Lung microvascular endothelial cell (primary cell): Measurements from ENCODE around the gene ALDH3A2. TPM values are rescaled to one million over a fixed set of nuclear protein-coding genes. Genes with fewer than 3 reads are reported as not detected.

Experiments
- DNase-seq, 2 donors: peaks; one replicate each; pipeline versions ENCODE4 v3.0.0 to v3.0.0-alpha.2; 2010; ENCODE audit warnings: low read depth in 2 of 2
- total RNA-seq: library from RNA; depleted of rRNA; stranded (reverse); fragments of >200 nt; gene quantifications from 2 replicates; pipeline ENCODE4 v1.2.1, GENCODE V29; 2014

ALDH3A2 gene
- total RNA-seq, result 18.7 and 73.8 TPM in 2 replicates

GRCh38 chr17:19648475-19649273 is at the start of gene ALDH3A2:
Gene ALDH3A2 (plus strand): TSS chr17:19648751. CDS start chr17:19648972, 221 bp downstream.
- DNase-seq, result peak; percentile 94

- no peak for DNase-seq
These were observed 38.2 kb upstream of the ALDH3A2 start for GRCh38 chr17:19610311-19610710.

GRCh38 chr17:19610879-19611278 is 37.7 kb upstream of the ALDH3A2 start:
- DNase-seq, result no peak

- DNase-seq, result no peak
These were observed 34.6 kb upstream of the ALDH3A2 start for GRCh38 chr17:19613979-19614378.

- DNase-seq, result no peak
These were observed 33.7 kb upstream of the ALDH3A2 start for GRCh38 chr17:19614900-19615299.

- no peak for DNase-seq
These were observed 30.5 kb upstream of the ALDH3A2 start for GRCh38 chr17:19618015-19618414.

GRCh38 chr17:19619705-19620325 is 28.7 kb upstream of the ALDH3A2 start:
- no peak for DNase-seq

GRCh38 chr17:19621697-19622096 is 26.9 kb upstream of the ALDH3A2 start:
- no peak for DNase-seq

GRCh38 chr17:19626079-19626478 is 22.5 kb upstream of the ALDH3A2 start:
- DNase-seq, result no peak

- no peak for DNase-seq
These were observed 19.1 kb upstream of the ALDH3A2 start for GRCh38 chr17:19629449-19629848.

GRCh38 chr17:19630035-19630434 is 18.5 kb upstream of the ALDH3A2 start:
- no peak for DNase-seq

- no peak for DNase-seq
These were observed 17.9 kb upstream of the ALDH3A2 start for GRCh38 chr17:19630661-19631060.

GRCh38 chr17:19631905-19632304 is 16.6 kb upstream of the ALDH3A2 start:
- no peak for DNase-seq

- no peak for DNase-seq
These were observed 6.7 kb upstream of the ALDH3A2 start for GRCh38 chr17:19641687-19642372.

- no peak for DNase-seq
These were observed 6.1 kb upstream of the ALDH3A2 start for GRCh38 chr17:19642373-19642893.

- DNase-seq, result no peak
These were observed 3.9 kb upstream of the ALDH3A2 start for GRCh38 chr17:19644493-19645210.

GRCh38 chr17:19645734-19646201 is 2.8 kb upstream of the ALDH3A2 start:
- peak; percentile 6 to 12 for DNase-seq

- peak; percentile 40 to 58 for DNase-seq
These were observed 1.5 kb upstream of the ALDH3A2 start for GRCh38 chr17:19646788-19647696.

GRCh38 chr17:19647697-19648474 is 665 bp upstream of the ALDH3A2 start:
- DNase-seq, result peak; percentile 51 to 76

GRCh38 chr17:19649274-19649541 is 657 bp downstream of the ALDH3A2 start:
- no peak for DNase-seq
